PFSK-1 (cell line): ENCODE results near the gene PRKACA.

Experiments used
- FOXP2 ChIP-seq: optimal IDR thresholded peaks from 2 replicates; pipeline ENCODE3; 2011; ENCODE audit warnings: borderline replicate concordance, control low read depth, inconsistent platforms; ENCODE audit not compliant: insufficient read depth; ENCODE audit errors: extremely low read length, extremely low read depth
- POLR2AphosphoS5 ChIP-seq: IDR thresholded peaks from 2 replicates; pipeline ENCODE4 v1.6.1; 2012; ENCODE audit warnings: low read depth, mild to moderate bottlenecking, control low read depth, low read length, moderate library complexity
- SIN3A ChIP-seq: IDR thresholded peaks from 2 replicates; pipeline ENCODE4 v1.6.1; 2012; ENCODE audit warnings: mild to moderate bottlenecking, low read length, moderate library complexity, borderline replicate concordance; ENCODE audit not compliant: insufficient read depth
- TAF1 ChIP-seq: IDR thresholded peaks from 2 replicates; pipeline ENCODE4 v1.6.1; 2012; ENCODE audit warnings: low read length, control low read depth, borderline replicate concordance; ENCODE audit not compliant: insufficient read depth
- TF ChIP-seq, protein P1 (sequence below), 2 experiments: IDR thresholded peaks; 2 replicates each; pipeline versions ENCODE4 v1.6.1 to v1.8.0; 2011 to 2012; ENCODE audit warnings: low read depth in 2 of 2, low read length in 2 of 2, control low read depth in 1 of 2, inconsistent platforms in 1 of 2, mild to moderate bottlenecking in 1 of 2, moderate library complexity in 1 of 2; ENCODE audit not compliant: insufficient read depth in 1 of 2

Gene PRKACA

DNA sequence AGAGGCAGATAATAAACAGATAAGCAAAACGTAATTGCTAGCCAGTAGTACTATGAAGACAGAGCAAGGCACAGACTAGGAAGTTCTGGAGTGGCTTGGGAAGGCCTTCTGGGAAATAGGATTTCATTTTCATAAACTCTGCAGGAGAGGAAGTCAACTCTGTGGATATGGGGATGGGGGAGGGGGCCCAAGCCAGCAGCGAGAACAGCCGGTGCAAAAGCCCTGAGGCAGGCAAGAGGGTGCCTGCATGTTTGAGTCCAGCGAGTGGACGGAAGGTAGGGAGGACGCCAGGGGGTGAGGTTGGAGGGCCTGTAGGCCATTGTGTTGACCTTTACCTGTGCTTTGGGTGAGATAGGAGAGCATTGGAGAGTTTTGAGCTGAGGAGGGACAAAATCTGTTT is 27.8 kb upstream of the PRKACA start:
- TF ChIP-seq TAF1 (no peak), POLR2AphosphoS5 (no peak), FOXP2 (no peak), SIN3A (no peak)
- TF ChIP-seq, protein P1, sequence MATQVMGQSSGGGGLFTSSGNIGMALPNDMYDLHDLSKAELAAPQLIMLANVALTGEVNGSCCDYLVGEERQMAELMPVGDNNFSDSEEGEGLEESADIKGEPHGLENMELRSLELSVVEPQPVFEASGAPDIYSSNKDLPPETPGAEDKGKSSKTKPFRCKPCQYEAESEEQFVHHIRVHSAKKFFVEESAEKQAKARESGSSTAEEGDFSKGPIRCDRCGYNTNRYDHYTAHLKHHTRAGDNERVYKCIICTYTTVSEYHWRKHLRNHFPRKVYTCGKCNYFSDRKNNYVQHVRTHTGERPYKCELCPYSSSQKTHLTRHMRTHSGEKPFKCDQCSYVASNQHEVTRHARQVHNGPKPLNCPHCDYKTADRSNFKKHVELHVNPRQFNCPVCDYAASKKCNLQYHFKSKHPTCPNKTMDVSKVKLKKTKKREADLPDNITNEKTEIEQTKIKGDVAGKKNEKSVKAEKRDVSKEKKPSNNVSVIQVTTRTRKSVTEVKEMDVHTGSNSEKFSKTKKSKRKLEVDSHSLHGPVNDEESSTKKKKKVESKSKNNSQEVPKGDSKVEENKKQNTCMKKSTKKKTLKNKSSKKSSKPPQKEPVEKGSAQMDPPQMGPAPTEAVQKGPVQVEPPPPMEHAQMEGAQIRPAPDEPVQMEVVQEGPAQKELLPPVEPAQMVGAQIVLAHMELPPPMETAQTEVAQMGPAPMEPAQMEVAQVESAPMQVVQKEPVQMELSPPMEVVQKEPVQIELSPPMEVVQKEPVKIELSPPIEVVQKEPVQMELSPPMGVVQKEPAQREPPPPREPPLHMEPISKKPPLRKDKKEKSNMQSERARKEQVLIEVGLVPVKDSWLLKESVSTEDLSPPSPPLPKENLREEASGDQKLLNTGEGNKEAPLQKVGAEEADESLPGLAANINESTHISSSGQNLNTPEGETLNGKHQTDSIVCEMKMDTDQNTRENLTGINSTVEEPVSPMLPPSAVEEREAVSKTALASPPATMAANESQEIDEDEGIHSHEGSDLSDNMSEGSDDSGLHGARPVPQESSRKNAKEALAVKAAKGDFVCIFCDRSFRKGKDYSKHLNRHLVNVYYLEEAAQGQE (IDR thresholded peaks at IDR 0.05; ENCODE audit: insufficient read depth in 1 of 2, low read depth in 2 of 2, low read length in 2 of 2), result no peak

DNA sequence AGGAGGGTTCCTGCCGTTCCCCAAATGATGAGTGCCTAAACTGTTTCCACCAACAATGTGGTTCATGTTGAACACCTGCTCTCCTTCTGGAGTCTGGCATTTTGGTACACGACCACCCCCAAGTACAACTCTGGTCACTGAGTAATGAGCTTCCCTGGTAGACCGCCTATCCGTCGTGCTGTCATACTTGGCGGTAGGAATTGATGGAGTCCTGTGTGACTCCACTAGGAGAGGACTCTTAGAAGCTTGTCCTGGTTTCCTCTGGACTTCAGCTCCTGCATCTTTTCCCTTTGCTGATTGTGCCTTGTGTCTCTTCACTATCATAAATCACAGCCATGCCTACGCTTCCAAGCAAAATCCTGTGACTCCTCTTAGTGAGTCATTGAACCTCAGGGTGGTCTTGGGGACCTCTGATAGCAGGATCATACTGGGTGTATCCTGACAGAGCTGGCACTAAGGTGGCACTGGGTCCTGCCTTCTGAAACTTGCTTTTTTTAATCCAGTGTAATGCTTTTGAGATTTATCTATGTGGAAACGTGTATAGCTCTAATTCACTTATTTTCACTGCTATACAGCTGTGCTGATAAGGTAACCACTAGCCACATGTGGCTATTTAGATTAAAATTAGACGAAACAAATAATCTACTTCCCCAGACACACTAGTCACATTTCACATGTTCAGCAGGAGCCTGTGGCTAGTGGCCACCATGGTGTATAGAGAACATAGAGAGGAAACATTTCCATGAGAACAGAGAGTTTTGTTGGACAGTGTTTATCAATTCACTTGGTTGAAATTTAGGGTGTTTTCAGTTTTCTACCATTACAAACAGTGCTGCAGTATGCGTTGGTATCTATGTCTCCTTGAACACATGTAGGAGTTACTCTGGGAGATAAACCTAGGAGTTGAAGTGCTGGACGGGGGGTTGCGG is 25.0 kb upstream of the PRKACA start:
- no peak for TF ChIP-seq TAF1
- no peak for TF ChIP-seq SIN3A
- TF ChIP-seq, protein P1 (IDR thresholded peaks at IDR 0.05; ENCODE audit: insufficient read depth in 1 of 2, low read depth in 2 of 2, low read length in 2 of 2), result no peak
- TF ChIP-seq POLR2AphosphoS5, result no peak

DNA sequence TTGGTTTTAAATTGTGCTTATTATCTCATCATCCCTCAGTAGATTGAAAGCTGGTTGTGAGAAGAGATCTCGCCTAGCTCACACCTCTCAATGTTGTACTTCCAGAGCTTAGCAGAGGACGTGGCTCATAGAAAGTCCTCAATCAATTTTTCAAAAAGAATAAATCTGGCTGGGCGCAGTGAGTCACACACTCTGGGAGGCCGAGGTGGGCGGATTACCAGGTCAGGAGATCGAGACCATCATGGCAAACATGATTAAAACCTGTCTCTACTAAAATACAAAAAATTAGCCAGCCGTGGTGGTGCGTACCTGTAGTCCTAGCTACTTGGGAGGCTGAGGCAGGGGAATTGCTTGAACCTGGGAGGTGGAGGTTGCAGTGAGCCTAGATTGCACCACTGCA is 23.5 kb upstream of the PRKACA start:
- TF ChIP-seq TAF1 (no peak), FOXP2 (no peak), POLR2AphosphoS5 (no peak), SIN3A (no peak)
- TF ChIP-seq, protein P1 (IDR thresholded peaks at IDR 0.05; ENCODE audit: insufficient read depth in 1 of 2, low read depth in 2 of 2, low read length in 2 of 2), result no peak

DNA sequence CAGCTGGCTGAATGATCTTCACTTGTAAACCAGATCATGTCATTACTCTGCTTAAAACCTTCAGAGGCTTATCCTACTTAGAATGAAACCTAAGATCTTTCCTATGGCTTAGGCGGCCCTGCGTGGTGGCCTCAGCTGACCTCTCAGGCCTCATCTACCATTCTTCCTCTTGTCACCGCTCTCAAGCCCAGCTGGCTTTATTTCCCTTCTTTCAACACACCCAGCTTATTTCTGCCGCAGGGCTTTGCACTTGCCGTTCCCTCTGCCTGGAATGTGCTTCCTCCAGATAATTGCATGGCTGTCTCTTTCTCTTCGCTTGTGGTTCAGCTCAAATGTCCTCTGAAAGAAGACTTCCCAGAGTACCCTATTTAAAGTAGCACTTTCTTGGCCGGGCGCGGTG is 22.4 kb upstream of the PRKACA start:
- TF ChIP-seq FOXP2, result peak; percentile 54
- peak; percentile 94; the same call in 1 of the 2 replicates for TF ChIP-seq SIN3A
- TF ChIP-seq, protein P1 (IDR thresholded peaks at IDR 0.05; ENCODE audit: insufficient read depth in 1 of 2, low read depth in 2 of 2, low read length in 2 of 2), result peak in 1 of 2 experiments; percentile 52; a peak in 1 of 4 replicates
- no peak for TF ChIP-seq POLR2AphosphoS5
- TF ChIP-seq TAF1, result no peak

DNA sequence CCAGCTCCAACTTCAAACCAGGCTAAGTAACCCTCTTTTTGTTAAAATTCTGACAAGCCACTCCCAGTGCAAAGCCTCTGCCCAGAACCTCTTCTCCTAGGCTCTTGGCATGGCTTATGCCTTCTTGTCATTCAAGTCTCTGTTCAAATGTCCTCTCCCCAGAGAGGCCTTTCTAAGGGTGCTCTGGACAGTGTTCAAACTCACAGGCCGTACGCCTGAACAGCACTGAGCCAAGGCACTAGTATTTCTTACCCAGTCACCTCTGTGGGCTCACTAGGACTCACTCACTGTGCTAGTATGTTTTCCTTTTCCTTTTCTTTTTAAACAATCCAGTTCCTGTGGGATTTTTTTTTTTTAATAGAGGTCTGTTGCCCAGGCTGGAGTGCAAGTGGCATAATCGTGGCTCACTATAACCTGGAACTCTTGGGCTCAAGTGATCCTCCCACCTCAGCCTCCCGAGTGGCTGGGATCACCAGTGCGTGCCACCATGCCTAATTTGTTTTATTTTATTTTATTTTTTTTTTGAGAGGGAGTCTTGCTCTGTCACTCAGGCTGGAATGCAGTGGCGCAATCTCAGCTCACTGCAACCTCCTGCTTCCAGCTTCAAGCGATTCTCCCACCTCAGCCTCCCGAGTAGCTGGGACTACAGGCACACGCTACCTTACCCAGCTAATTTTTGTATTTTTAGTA is 21.2 kb upstream of the PRKACA start:
- TF ChIP-seq TAF1 (no peak), SIN3A (no peak), FOXP2 (no peak), POLR2AphosphoS5 (no peak)
- TF ChIP-seq, protein P1 (IDR thresholded peaks at IDR 0.05; ENCODE audit: insufficient read depth in 1 of 2, low read depth in 2 of 2, low read length in 2 of 2), result no peak
